OCI-LY7 (cell line): Measurements from ENCODE around the gene PANX3. TPM values are rescaled to one million over a fixed set of nuclear protein-coding genes. Genes with fewer than 3 reads are reported as not detected.

Experiments used
- BruUV-seq: library from RNA; stranded (reverse); fragments of 400-500 nt; replicated peaks from 2 replicates; lab custom pipeline; 2021; lab: Mats Ljungman, UMichigan
- CTCF ChIA-PET: fragments of 300-600 bp; sonication (Branson Sonifier 250); formaldehyde crosslinking; loops from one replicate; lab custom pipeline; 2022; ENCODE audit warnings: antibody characterized with exemption; ENCODE audit not compliant: unreplicated experiment; lab: Charles Lee
- POLR2A ChIA-PET: fragments of 300-600 bp; sonication (Branson Sonifier 250); formaldehyde crosslinking; loops from one replicate; lab custom pipeline; 2022; ENCODE audit warnings: antibody characterized with exemption; lab: Charles Lee
- DNase-seq: peaks from one replicate; pipeline ENCODE4 v3.0.0-alpha.2; 2015; ENCODE audit warnings: low spot score
- H2AFZ ChIP-seq: fragments of 200-600 bp; sonication (generic), shearing (Covaris generic); 2 replicates; pipeline ENCODE4 v1.6.1; 2014; ENCODE audit warnings: mild to moderate bottlenecking, antibody characterized with exemption, low read length, moderate library complexity
- H3K27ac ChIP-seq: fragments of 200-600 bp; sonication (generic); 2 replicates; pipeline ENCODE4 v1.5.1; 2014; ENCODE audit warnings: mixed run types, low read depth, mild to moderate bottlenecking, moderate library complexity, low read length, inconsistent platforms; ENCODE audit not compliant: poor library complexity, severe bottlenecking
- H3K36me3 ChIP-seq: fragments of 200-600 bp; sonication (generic); 2 replicates; pipeline ENCODE4 v1.6.1; 2014; ENCODE audit warnings: mild to moderate bottlenecking, antibody characterized with exemption, low read length, moderate library complexity, mixed read lengths; ENCODE audit not compliant: insufficient read depth
- H3K4me1 ChIP-seq: fragments of 200-600 bp; sonication (generic); 2 replicates; pipeline ENCODE4 v1.5.1; 2014; ENCODE audit warnings: mild to moderate bottlenecking, low read length; ENCODE audit not compliant: insufficient read depth, poor library complexity, severe bottlenecking
- H3K4me2 ChIP-seq: fragments of 200-600 bp; sonication (generic); 2 replicates; pipeline ENCODE4 v1.6.1; 2014; ENCODE audit warnings: mild to moderate bottlenecking, low read length
- H3K4me3 ChIP-seq: fragments of 200-600 bp; sonication (generic); 2 replicates; pipeline ENCODE4 v1.5.1; 2014; ENCODE audit warnings: mild to moderate bottlenecking, low read depth, low read length; ENCODE audit not compliant: poor library complexity, severe bottlenecking
- H3K79me2 ChIP-seq: fragments of 200-600 bp; sonication (generic); 2 replicates; pipeline ENCODE4 v1.6.1; 2016; ENCODE audit warnings: low read depth, mild to moderate bottlenecking, low read length, moderate library complexity, mixed read lengths; ENCODE audit not compliant: insufficient read depth
- H3K9me2 ChIP-seq: fragments of 200-600 bp; sonication (generic); 2 replicates; pipeline ENCODE4 v1.6.1; 2016; ENCODE audit warnings: mild to moderate bottlenecking, low read length, mixed read lengths; ENCODE audit not compliant: insufficient read depth
- H3K9me3 ChIP-seq: fragments of 200-600 bp; sonication (generic); 2 replicates; pipeline ENCODE4 v1.6.1; 2014; ENCODE audit warnings: mild to moderate bottlenecking, mixed run types, low read length, mixed read lengths
- H4K20me1 ChIP-seq: fragments of 200-600 bp; sonication (generic); 2 replicates; pipeline ENCODE4 v1.6.1; 2014; ENCODE audit warnings: mild to moderate bottlenecking, antibody characterized with exemption, low read length, moderate library complexity, mixed read lengths; ENCODE audit not compliant: insufficient read depth
- EZH2phosphoT487 ChIP-seq: fragments of 200-600 bp; sonication (generic); IDR thresholded peaks from 2 replicates; pipeline ENCODE4 v1.6.1; 2018; ENCODE audit warnings: low read depth, borderline replicate concordance, mild to moderate bottlenecking, mixed run types, antibody characterized with exemption, low read length, moderate library complexity, mixed read lengths
- intact Hi-C: fragments of 100-400 bp; cut with micrococcal nuclease; formaldehyde crosslinking; loops from one replicate; pipeline ENCODE4 v1.10.0; 2022; ENCODE audit not compliant: unreplicated experiment
- small RNA-seq: library from RNA; depleted of rRNA; stranded (forward); fragments of <200 nt; gene quantifications from one replicate; pipeline ENCODE3, GENCODE V24; 2014
- total RNA-seq, 2 experiments: library from RNA; depleted of rRNA in 1 of 2; stranded (reverse); fragments of >200 nt in 1 of 2; shearing (Covaris generic) in 1 of 2; gene quantifications; 2 replicates each; pipeline ENCODE4 v1.2.3, GENCODE V29; 2014 to 2022
- TF ChIP-seq, protein P1 (sequence below): fragments of 200-600 bp; sonication (generic); conservative IDR thresholded peaks from 2 replicates; pipeline ENCODE4 v1.5.1; 2014; ENCODE audit warnings: mild to moderate bottlenecking, antibody characterized with exemption, low read length, moderate library complexity, mixed read lengths

Gene PANX3
- total RNA-seq, 2 experiments from 2014 or later: not detected

DNA sequence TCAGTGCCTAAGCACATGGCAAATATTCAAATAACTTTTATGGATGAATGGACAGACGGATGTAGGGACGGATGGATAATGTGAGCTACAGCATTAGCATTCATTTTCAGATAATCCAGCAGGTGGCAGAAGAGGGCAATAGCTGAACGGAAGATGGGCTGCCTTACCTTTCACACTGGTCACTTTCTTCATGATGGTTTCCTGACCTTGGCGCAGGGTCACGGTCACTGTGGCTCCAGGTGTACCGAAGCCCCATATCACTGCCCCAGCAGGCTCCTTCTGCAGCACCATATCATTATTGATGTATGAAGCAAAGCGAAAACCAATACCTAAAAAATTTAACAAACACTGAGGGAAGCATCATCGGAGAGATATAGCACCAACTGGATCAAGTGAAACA, 58.0 kb downstream of the PANX3 start:
- Histone ChIP-seq H3K4me1 (peaks cover 35% of the 10 kb centered on the region), H3K9me3 (peaks cover 5% of the 10 kb centered on the region; the same call in 1 of the 2 replicates), H3K36me3 (no peaks in the 10 kb centered on the region), H3K79me2 (no peaks in the 10 kb centered on the region), H3K4me2 (peak overlapping the region; percentile 60), H3K4me3 (no peak overlapping the region), H3K9me2 (no peaks in the 10 kb centered on the region), H4K20me1 (no peaks in the 10 kb centered on the region), H3K27ac (no peak overlapping the region), H2AFZ (no peak overlapping the region)
- intact Hi-C loops: loop anchor here (1.0 kb wide), 4 partner anchors 77 to 168 kb away; no protein-coding TSS in a partner anchor
- no TSS peak for BruUV-seq
- no peak for TF ChIP-seq EZH2phosphoT487
- TF ChIP-seq, protein P1, sequence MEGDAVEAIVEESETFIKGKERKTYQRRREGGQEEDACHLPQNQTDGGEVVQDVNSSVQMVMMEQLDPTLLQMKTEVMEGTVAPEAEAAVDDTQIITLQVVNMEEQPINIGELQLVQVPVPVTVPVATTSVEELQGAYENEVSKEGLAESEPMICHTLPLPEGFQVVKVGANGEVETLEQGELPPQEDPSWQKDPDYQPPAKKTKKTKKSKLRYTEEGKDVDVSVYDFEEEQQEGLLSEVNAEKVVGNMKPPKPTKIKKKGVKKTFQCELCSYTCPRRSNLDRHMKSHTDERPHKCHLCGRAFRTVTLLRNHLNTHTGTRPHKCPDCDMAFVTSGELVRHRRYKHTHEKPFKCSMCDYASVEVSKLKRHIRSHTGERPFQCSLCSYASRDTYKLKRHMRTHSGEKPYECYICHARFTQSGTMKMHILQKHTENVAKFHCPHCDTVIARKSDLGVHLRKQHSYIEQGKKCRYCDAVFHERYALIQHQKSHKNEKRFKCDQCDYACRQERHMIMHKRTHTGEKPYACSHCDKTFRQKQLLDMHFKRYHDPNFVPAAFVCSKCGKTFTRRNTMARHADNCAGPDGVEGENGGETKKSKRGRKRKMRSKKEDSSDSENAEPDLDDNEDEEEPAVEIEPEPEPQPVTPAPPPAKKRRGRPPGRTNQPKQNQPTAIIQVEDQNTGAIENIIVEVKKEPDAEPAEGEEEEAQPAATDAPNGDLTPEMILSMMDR: peak; percentile 82
- peak; percentile 59 for DNase-seq
- CTCF ChIA-PET: interaction anchor here (0.6 to 2.5 kb wide), 2 partner anchors 45 to 94 kb away, joined by 3 to 9 read pairs; partner anchors contain the start of gene ESAM
- POLR2A ChIA-PET: interaction anchor here (0.6 to 1.4 kb wide), 3 partner anchors 93 to 167 kb away, joined by 3 read pairs; partner anchors contain the start of gene ESAM

Small RNA genes lying within 50 kb of the gene (small RNA-seq; reads per million reads assigned to genes)
- not detected for gene RNA5SP352

Other genes with a start within 250 kb of the PANX3 start
- gene OR8B2, start 226.9 kb upstream of the PANX3 start, total RNA-seq (2014; rRNA removed; shearing (Covaris generic)): not detected in 2 replicates
- gene OR8B2, start 226.9 kb upstream of the PANX3 start, total RNA-seq (2022): not detected in 2 replicates
- gene OR8B3, start 212.4 kb upstream of the PANX3 start, total RNA-seq (2014; rRNA removed; shearing (Covaris generic)): not detected in 2 replicates
- gene OR8B3, start 212.4 kb upstream of the PANX3 start, total RNA-seq (2022): not detected in 2 replicates
- gene OR8B4, start 186.6 kb upstream of the PANX3 start, total RNA-seq (2014; rRNA removed; shearing (Covaris generic)): not detected in 2 replicates
- gene OR8B4, start 186.6 kb upstream of the PANX3 start, total RNA-seq (2022): not detected in 2 replicates
- not detected in 2 replicates for gene OR8B8, start 165.7 kb upstream of the PANX3 start, total RNA-seq (2014; rRNA removed; shearing (Covaris generic))
- gene OR8B8, start 165.7 kb upstream of the PANX3 start, total RNA-seq (2022): not detected in 2 replicates
- gene OR8B12, start 67.8 kb upstream of the PANX3 start, total RNA-seq (2014; rRNA removed; shearing (Covaris generic)): not detected in 2 replicates
- not detected in 2 replicates for gene OR8B12, start 67.8 kb upstream of the PANX3 start, total RNA-seq (2022)
- not detected in 2 replicates for gene OR8A1, start 41.4 kb upstream of the PANX3 start, total RNA-seq (2014; rRNA removed; shearing (Covaris generic))
- gene OR8A1, start 41.4 kb upstream of the PANX3 start, total RNA-seq (2022): not detected in 2 replicates
- 23.3 and 30.0 TPM in 2 replicates for gene TBRG1, start 11.4 kb downstream of the PANX3 start, total RNA-seq (2014; rRNA removed; shearing (Covaris generic))
- 34.0 and 39.1 TPM in 2 replicates for gene TBRG1, start 11.4 kb downstream of the PANX3 start, total RNA-seq (2022)
- 2.6 and 4.8 TPM in 2 replicates for gene SIAE, start 62.3 kb downstream of the PANX3 start, total RNA-seq (2014; rRNA removed; shearing (Covaris generic))
- gene SIAE, start 62.3 kb downstream of the PANX3 start, total RNA-seq (2022): 7.3 and 8.6 TPM in 2 replicates
- 2.4 and 5.1 TPM in 2 replicates for gene SPA17, start 62.5 kb downstream of the PANX3 start, total RNA-seq (2014; rRNA removed; shearing (Covaris generic))
- gene SPA17, start 62.5 kb downstream of the PANX3 start, total RNA-seq (2022): 5.1 and 5.5 TPM in 2 replicates
- 3.3 and 6.8 TPM in 2 replicates for gene NRGN, start 128.5 kb downstream of the PANX3 start, total RNA-seq (2014; rRNA removed; shearing (Covaris generic))
- 15.3 and 16.9 TPM in 2 replicates for gene NRGN, start 128.5 kb downstream of the PANX3 start, total RNA-seq (2022)
- gene VSIG2, start 140.8 kb downstream of the PANX3 start, total RNA-seq (2014; rRNA removed; shearing (Covaris generic)): not detected in 2 replicates
- gene VSIG2, start 140.8 kb downstream of the PANX3 start, total RNA-seq (2022): not detected in 2 replicates
- 0.15 and 0.35 TPM in 2 replicates for gene ESAM, start 150.9 kb downstream of the PANX3 start, total RNA-seq (2014; rRNA removed; shearing (Covaris generic))
- gene ESAM, start 150.9 kb downstream of the PANX3 start, total RNA-seq (2022): 0.49 and 0.83 TPM in 2 replicates
- gene MSANTD2, start 189.0 kb downstream of the PANX3 start, total RNA-seq (2014; rRNA removed; shearing (Covaris generic)): 17.7 and 22.1 TPM in 2 replicates
- gene MSANTD2, start 189.0 kb downstream of the PANX3 start, total RNA-seq (2022): 21.9 and 23.4 TPM in 2 replicates